K562 (cell line): ENCODE results near the gene OR8H1. TPM values are rescaled to one million over a fixed set of nuclear protein-coding genes. Genes with fewer than 3 reads are reported as not detected.

ENCODE experiments used
- ATAC-seq: fragments of 200-7000 bp; cut with Tn5 transposase; 3 replicates; pipeline ENCODE4 v1.9.1; 2020; ENCODE audit warnings: moderate library complexity
- BruUV-seq: library from RNA; stranded (reverse); fragments of 400-500 nt; replicated peaks from 2 replicates; lab custom pipeline; 2021; lab: Mats Ljungman, UMichigan
- CTCF ChIA-PET: fragments of 300-600 bp; formaldehyde crosslinking; extraction: SDS; loops from one replicate; lab custom pipeline; 2021; ENCODE audit warnings: low intra/inter-chr PET ratio; lab: Yijun Ruan, JAX
- POLR2A ChIA-PET: fragments of 300-600, 350-650 bp; sonication (Branson Sonifier 250); formaldehyde crosslinking; extraction: SDS; loops from one replicate; lab custom pipeline; 2021; ENCODE audit warnings: antibody characterized with exemption, inconsistent platforms; lab: Yijun Ruan, JAX
- DNase-seq, 4 experiments: peaks; one replicate each; pipeline versions ENCODE4 v3.0.0 to v3.0.0-alpha.2; 2011 to 2018; ENCODE audit warnings: low spot score in 3 of 4, mixed read lengths in 3 of 4; ENCODE audit errors: extremely low read depth in 1 of 4
- FAIRE-seq: peaks from 2 replicates; lab custom pipeline; 2011; peaks lifted over from hg19 to GRCh38; lab: Jason Lieb, UNC
- H2AFZ ChIP-seq: 2 replicates; pipeline ENCODE4 v1.6.0; 2011; ENCODE audit warnings: low read depth, low read length, control low read depth, inconsistent platforms
- H3K27ac ChIP-seq: fragments of 200-600 bp; 3 replicates; pipeline ENCODE4 v1.8.0; 2011; ENCODE audit warnings: low read depth, mild to moderate bottlenecking, control low read depth, inconsistent platforms, low read length, moderate library complexity, mixed read lengths; ENCODE audit errors: extremely low read depth
- H3K27me3 ChIP-seq, 2 experiments: fragments of 300-600 bp in 1 of 2; 2 replicates in 1 of 2; 3 replicates in 1 of 2; pipeline versions ENCODE4 v1.6.0 to v1.8.0; 2011; ENCODE audit warnings: inconsistent platforms in 2 of 2, low read length in 2 of 2, mild to moderate bottlenecking in 1 of 2, mixed read lengths in 1 of 2, moderate library complexity in 1 of 2; ENCODE audit not compliant: control insufficient read depth in 2 of 2, insufficient read depth in 2 of 2
- H3K36me3 ChIP-seq: fragments of 300-600 bp; 3 replicates; pipeline ENCODE4 v1.8.0; 2011; ENCODE audit warnings: mild to moderate bottlenecking, low read length, inconsistent platforms; ENCODE audit not compliant: control insufficient read depth, insufficient read depth
- H3K4me1 ChIP-seq, 2 experiments: fragments of 200-600 bp in 1 of 2; replicated peaks in 1 of 2; 2 replicates in 1 of 2; 3 replicates in 1 of 2; pipeline versions ENCODE4 v1.5.1 to v1.8.0; 2011; ENCODE audit warnings: inconsistent platforms in 2 of 2, low read length in 2 of 2, mild to moderate bottlenecking in 1 of 2, mixed read lengths in 1 of 2, moderate library complexity in 1 of 2; ENCODE audit not compliant: control insufficient read depth in 2 of 2, insufficient read depth in 2 of 2
- H3K4me2 ChIP-seq: 2 replicates; pipeline ENCODE4 v1.6.1; 2011; ENCODE audit warnings: low read length, control low read depth, inconsistent platforms, mixed read lengths; ENCODE audit not compliant: insufficient read depth
- H3K4me3 ChIP-seq: fragments of 200-600 bp; sonication (generic), shearing (Covaris generic); 2 replicates; pipeline ENCODE4 v1.5.1; 2016; ENCODE audit warnings: control low read depth, inconsistent platforms
- H3K79me2 ChIP-seq: fragments of 200-600 bp; 3 replicates; pipeline ENCODE4 v1.8.0; 2011; ENCODE audit warnings: low read length, inconsistent platforms; ENCODE audit not compliant: control insufficient read depth, insufficient read depth
- H3K9ac ChIP-seq, 2 experiments: 2 replicates each; pipeline versions ENCODE4 v1.6.0 to v1.6.1; 2011; ENCODE audit warnings: low read depth in 2 of 2, low read length in 2 of 2, control low read depth in 1 of 2, inconsistent platforms in 1 of 2, mild to moderate bottlenecking in 1 of 2, mixed read lengths in 1 of 2; ENCODE audit not compliant: insufficient read depth in 1 of 2
- H3K9me1 ChIP-seq: one replicate; pipeline ENCODE4 v1.6.0; 2011; ENCODE audit warnings: inconsistent platforms, mild to moderate bottlenecking, low read length, moderate library complexity; ENCODE audit not compliant: control insufficient read depth, insufficient read depth
- H3K9me3 ChIP-seq: replicated peaks from 2 replicates; pipeline ENCODE4 v1.5.1; 2011; ENCODE audit warnings: low read depth, low read length, inconsistent platforms; ENCODE audit not compliant: control insufficient read depth, insufficient read depth
- H4K20me1 ChIP-seq: replicated peaks from 2 replicates; pipeline ENCODE4 v1.6.1; 2011; ENCODE audit warnings: low read length, inconsistent platforms, mixed read lengths; ENCODE audit not compliant: control insufficient read depth, insufficient read depth
- FOXP4 ChIP-seq: sonication (generic); formaldehyde crosslinking; IDR thresholded peaks from 2 replicates; pipeline ENCODE4 v1.8.0; 2022; ENCODE audit warnings: mild to moderate bottlenecking, missing genetic modification reagents, borderline replicate concordance
- KDM5B ChIP-seq: fragments of 200-600 bp; sonication (generic); IDR thresholded peaks from 2 replicates; pipeline ENCODE4 v1.6.1; 2012; ENCODE audit warnings: low read depth, mild to moderate bottlenecking, moderate library complexity, low read length, control low read depth, inconsistent platforms; ENCODE audit not compliant: insufficient replicate concordance
- KLF10 ChIP-seq: fragments of 250-450 bp; sonication (Bioruptor Pico); IDR thresholded peaks from 2 replicates; pipeline ENCODE4 v1.6.1; 2021; ENCODE audit warnings: matching md5 sums
- MCM5 ChIP-seq: fragments of 450-650 bp; IDR thresholded peaks from 2 replicates; pipeline ENCODE4 v1.6.1; 2016; ENCODE audit warnings: low read depth
- NELFE ChIP-seq: IDR thresholded peaks from 2 replicates; pipeline ENCODE4 v1.6.1; 2011; ENCODE audit warnings: mild to moderate bottlenecking; ENCODE audit not compliant: insufficient read depth, insufficient read length
- PCBP2 ChIP-seq: fragments of 200-400 bp; formaldehyde crosslinking; IDR thresholded peaks from 2 replicates; pipeline ENCODE4 v1.6.1; 2018; ENCODE audit warnings: low read length, low read depth, mild to moderate bottlenecking, moderate library complexity; ENCODE audit not compliant: poor library complexity, severe bottlenecking
- PPARD ChIP-seq: fragments of 250-450 bp; sonication (Bioruptor Pico); IDR thresholded peaks from 2 replicates; pipeline ENCODE4 v1.8.0; 2022; ENCODE audit warnings: inconsistent platforms, mild to moderate bottlenecking, moderate library complexity
- ZNF124 ChIP-seq: sonication (generic); formaldehyde crosslinking; IDR thresholded peaks from 2 replicates; pipeline ENCODE4 v1.8.1; 2022; ENCODE audit warnings: missing genetic modification reagents
- ZSCAN29 ChIP-seq: fragments of 450-650 bp; IDR thresholded peaks from 2 replicates; pipeline ENCODE4 v1.6.1; 2017
- in situ Hi-C: fragments of 300-500 bp; cut with MboI; formaldehyde crosslinking; loops from 4 replicates; pipeline ENCODE4 v1.15.0; 2018; ENCODE audit warnings: inconsistent platforms, mixed read lengths
- intact Hi-C: fragments of 100-400 bp; cut with micrococcal nuclease; formaldehyde crosslinking; loops from 2 replicates; pipeline ENCODE4 v1.14.2; 2022
- polyA plus RNA-seq, 8 experiments: library from polyadenylated mRNA; depleted of rRNA in 4 of 8; stranded (reverse) in 5 of 8; unstranded in 3 of 8; fragments of >200 nt; fragmentation: Nextera tagmentation in 2 of 8; fragmentation: Illumina TruSeq in 1 of 8; extraction: Ambion mirVana in 2 of 8; extraction: Trizol in 1 of 8; gene quantifications; 2 replicates each; pipeline versions ENCODE4 v1.2.1 to v1.2.3, GENCODE V29; 2011 to 2014; ENCODE audit warnings: inconsistent platforms in 1 of 8, missing spikeins in 1 of 8
- total RNA-seq, 7 experiments: library from RNA; depleted of rRNA in 6 of 7; stranded (reverse); fragments of >200 nt in 6 of 7; fragmentation: Illumina TruSeq in 2 of 7; extraction: Trizol in 2 of 7; gene quantifications; 2 replicates each; pipeline versions ENCODE4 v1.2.1 to v1.2.3, GENCODE V29; 2011 to 2021; ENCODE audit warnings: low replicate concordance in 1 of 7
- TF ChIP-seq, protein P1 (sequence below): sonication (generic); formaldehyde crosslinking; IDR thresholded peaks from 2 replicates; pipeline ENCODE4 v1.8.0; 2023; ENCODE audit warnings: missing genetic modification reagents, mild to moderate bottlenecking, borderline replicate concordance
- TF ChIP-seq, protein P2 (sequence below): fragments of 250-450 bp; sonication (Bioruptor Pico); IDR thresholded peaks from 2 replicates; pipeline ENCODE4 v1.4.0; 2020; ENCODE audit warnings: mild to moderate bottlenecking

OR8H1 gene
- total and polyA plus RNA-seq, 9 of the 15 experiments (the other 6 are each of a cell fraction or from before 2014, with no cell fraction given), result not detected

DNA sequence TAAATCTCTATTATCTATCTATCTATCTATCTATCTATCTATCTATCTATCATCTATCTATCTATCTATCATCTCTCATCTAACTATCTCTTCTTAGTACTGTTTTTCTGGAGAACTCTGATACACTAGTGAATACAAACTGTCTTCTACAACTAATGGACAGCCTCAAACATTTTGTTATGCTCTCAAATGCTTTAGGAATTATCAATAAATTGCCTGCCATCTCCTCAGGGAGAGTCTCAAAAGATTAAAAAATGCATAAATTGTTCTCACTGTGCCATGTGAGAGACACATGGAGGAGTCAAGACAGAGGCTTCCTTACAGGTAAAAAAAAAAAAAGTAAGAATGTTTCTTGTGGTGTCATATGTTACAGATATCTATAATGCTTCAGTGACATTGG is 22.8 kb upstream of the OR8H1 start, which contains the start of gene OR8K3:
Gene OR8K3 (plus strand): TSS at position 301 of the 400 bp plus-strand sequence. CDS start 3,163 bp downstream, outside the sequence.
- Histone ChIP-seq H3K4me2 (no peak within 1 kb of the TSS), H3K27ac (no peak within 1 kb of the TSS), H3K9ac (no peak within 1 kb of the TSS), H3K9me1 (no peaks in the 10 kb centered on the region), H3K4me3 (no peak within 1 kb of the TSS), H3K79me2 (no peaks in the 10 kb centered on the region), H3K9me3 (no peaks in the 10 kb centered on the region; the same call in 1 of the 2 replicates), H3K4me1 (no peaks in the 10 kb centered on the region), H2AFZ (no peak within 1 kb of the TSS), H3K36me3 (no peaks in the 10 kb centered on the region), H3K27me3 (no peaks in the 10 kb centered on the region), H4K20me1 (no peaks in the 10 kb centered on the region)
- BruUV-seq, result no TSS peak
- ChIA-PET CTCF (no interaction called here), POLR2A (no interaction called here)
- intact Hi-C loops (no loop called here), in situ Hi-C loops (no loop called here)
- DNase-seq, result no peak
- ATAC-seq, result no peak
- FAIRE-seq, result no peak
- TF ChIP-seq, protein P1, sequence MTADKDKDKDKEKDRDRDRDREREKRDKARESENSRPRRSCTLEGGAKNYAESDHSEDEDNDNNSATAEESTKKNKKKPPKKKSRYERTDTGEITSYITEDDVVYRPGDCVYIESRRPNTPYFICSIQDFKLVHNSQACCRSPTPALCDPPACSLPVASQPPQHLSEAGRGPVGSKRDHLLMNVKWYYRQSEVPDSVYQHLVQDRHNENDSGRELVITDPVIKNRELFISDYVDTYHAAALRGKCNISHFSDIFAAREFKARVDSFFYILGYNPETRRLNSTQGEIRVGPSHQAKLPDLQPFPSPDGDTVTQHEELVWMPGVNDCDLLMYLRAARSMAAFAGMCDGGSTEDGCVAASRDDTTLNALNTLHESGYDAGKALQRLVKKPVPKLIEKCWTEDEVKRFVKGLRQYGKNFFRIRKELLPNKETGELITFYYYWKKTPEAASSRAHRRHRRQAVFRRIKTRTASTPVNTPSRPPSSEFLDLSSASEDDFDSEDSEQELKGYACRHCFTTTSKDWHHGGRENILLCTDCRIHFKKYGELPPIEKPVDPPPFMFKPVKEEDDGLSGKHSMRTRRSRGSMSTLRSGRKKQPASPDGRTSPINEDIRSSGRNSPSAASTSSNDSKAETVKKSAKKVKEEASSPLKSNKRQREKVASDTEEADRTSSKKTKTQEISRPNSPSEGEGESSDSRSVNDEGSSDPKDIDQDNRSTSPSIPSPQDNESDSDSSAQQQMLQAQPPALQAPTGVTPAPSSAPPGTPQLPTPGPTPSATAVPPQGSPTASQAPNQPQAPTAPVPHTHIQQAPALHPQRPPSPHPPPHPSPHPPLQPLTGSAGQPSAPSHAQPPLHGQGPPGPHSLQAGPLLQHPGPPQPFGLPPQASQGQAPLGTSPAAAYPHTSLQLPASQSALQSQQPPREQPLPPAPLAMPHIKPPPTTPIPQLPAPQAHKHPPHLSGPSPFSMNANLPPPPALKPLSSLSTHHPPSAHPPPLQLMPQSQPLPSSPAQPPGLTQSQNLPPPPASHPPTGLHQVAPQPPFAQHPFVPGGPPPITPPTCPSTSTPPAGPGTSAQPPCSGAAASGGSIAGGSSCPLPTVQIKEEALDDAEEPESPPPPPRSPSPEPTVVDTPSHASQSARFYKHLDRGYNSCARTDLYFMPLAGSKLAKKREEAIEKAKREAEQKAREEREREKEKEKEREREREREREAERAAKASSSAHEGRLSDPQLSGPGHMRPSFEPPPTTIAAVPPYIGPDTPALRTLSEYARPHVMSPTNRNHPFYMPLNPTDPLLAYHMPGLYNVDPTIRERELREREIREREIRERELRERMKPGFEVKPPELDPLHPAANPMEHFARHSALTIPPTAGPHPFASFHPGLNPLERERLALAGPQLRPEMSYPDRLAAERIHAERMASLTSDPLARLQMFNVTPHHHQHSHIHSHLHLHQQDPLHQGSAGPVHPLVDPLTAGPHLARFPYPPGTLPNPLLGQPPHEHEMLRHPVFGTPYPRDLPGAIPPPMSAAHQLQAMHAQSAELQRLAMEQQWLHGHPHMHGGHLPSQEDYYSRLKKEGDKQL (CRISPR knock-in tag), result no peak
- TF ChIP-seq NELFE, result no peak
- no peak for TF ChIP-seq FOXP4 (CRISPR knock-in tag)
- TF ChIP-seq KDM5B, result no peak
- TF ChIP-seq, protein P2, sequence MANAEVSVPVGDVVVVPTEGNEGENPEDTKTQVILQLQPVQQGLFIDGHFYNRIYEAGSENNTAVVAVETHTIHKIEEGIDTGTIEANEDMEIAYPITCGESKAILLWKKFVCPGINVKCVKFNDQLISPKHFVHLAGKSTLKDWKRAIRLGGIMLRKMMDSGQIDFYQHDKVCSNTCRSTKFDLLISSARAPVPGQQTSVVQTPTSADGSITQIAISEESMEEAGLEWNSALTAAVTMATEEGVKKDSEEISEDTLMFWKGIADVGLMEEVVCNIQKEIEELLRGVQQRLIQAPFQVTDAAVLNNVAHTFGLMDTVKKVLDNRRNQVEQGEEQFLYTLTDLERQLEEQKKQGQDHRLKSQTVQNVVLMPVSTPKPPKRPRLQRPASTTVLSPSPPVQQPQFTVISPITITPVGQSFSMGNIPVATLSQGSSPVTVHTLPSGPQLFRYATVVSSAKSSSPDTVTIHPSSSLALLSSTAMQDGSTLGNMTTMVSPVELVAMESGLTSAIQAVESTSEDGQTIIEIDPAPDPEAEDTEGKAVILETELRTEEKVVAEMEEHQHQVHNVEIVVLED, result no peak
- TF ChIP-seq PCBP2, result no peak
- no peak for TF ChIP-seq ZNF124 (CRISPR knock-in tag)
- no peak for TF ChIP-seq PPARD (CRISPR knock-in tag)
- no peak for TF ChIP-seq ZSCAN29
- TF ChIP-seq KLF10 (CRISPR knock-in tag), result no peak
- no peak for TF ChIP-seq MCM5
